GM23248 (cell line): ENCODE data around the gene METTL25B. TPM values are rescaled to one million over a fixed set of nuclear protein-coding genes. Genes with fewer than 3 reads are reported as not detected.
A peak's percentile ranks its signal among the peaks of the same experiment; 100 is the strongest.

Source experiments
- DNase-seq: peaks from one replicate; pipeline ENCODE4 v3.0.0-alpha.2; 2015
- H2AFZ ChIP-seq: fragments of 200-600 bp; sonication (generic); 2 replicates; pipeline ENCODE4 v1.6.1; 2016; ENCODE audit warnings: antibody characterized with exemption
- H3F3A ChIP-seq: fragments of 200-600 bp; sonication (generic); 2 replicates; pipeline ENCODE4 v1.6.1; 2016; ENCODE audit warnings: mild to moderate bottlenecking, antibody characterized with exemption, mixed run types; ENCODE audit not compliant: insufficient read depth
- H3K27ac ChIP-seq: fragments of 200-600 bp; sonication (generic); 2 replicates; pipeline ENCODE4 v1.5.1; 2016; ENCODE audit warnings: mild to moderate bottlenecking
- H3K27me3 ChIP-seq: fragments of 200-600 bp; sonication (generic); replicated peaks from 2 replicates; pipeline ENCODE4 v1.6.1; 2016; ENCODE audit warnings: mild to moderate bottlenecking; ENCODE audit not compliant: insufficient read depth
- H3K36me3 ChIP-seq: fragments of 200-600 bp; sonication (generic); 2 replicates; pipeline ENCODE4 v1.6.1; 2016; ENCODE audit warnings: low read depth, mild to moderate bottlenecking
- H3K4me1 ChIP-seq: fragments of 200-600 bp; sonication (generic); 2 replicates; pipeline ENCODE4 v1.6.1; 2016; ENCODE audit warnings: mild to moderate bottlenecking; ENCODE audit not compliant: insufficient read depth
- H3K4me2 ChIP-seq: fragments of 200-600 bp; sonication (generic); one replicate; pipeline ENCODE4 v1.6.1; 2016; ENCODE audit warnings: mild to moderate bottlenecking; ENCODE audit not compliant: unreplicated experiment
- H3K4me3 ChIP-seq: fragments of 200-600 bp; sonication (generic); 2 replicates; pipeline ENCODE4 v1.5.1; 2016; ENCODE audit warnings: mild to moderate bottlenecking
- H3K79me2 ChIP-seq: fragments of 200-600 bp; sonication (generic); 2 replicates; pipeline ENCODE4 v1.6.1; 2016; ENCODE audit warnings: mild to moderate bottlenecking; ENCODE audit not compliant: insufficient read depth
- H3K9ac ChIP-seq: fragments of 200-600 bp; sonication (generic); 2 replicates; pipeline ENCODE4 v1.6.1; 2016; ENCODE audit warnings: mild to moderate bottlenecking
- H3K9me2 ChIP-seq: fragments of 200-600 bp; sonication (generic); 2 replicates; pipeline ENCODE4 v1.6.1; 2016; ENCODE audit warnings: mixed run types, mild to moderate bottlenecking, moderate library complexity; ENCODE audit not compliant: insufficient read depth
- H3K9me3 ChIP-seq: fragments of 200-600 bp; sonication (generic); one replicate; pipeline ENCODE4 v1.6.1; 2017; ENCODE audit warnings: low read depth
- H4K20me1 ChIP-seq: fragments of 200-600 bp; sonication (generic); 2 replicates; pipeline ENCODE4 v1.6.0; 2016; ENCODE audit not compliant: insufficient read depth
- EZH2 ChIP-seq: fragments of 200-600 bp; sonication (generic); IDR thresholded peaks from 2 replicates; pipeline ENCODE4 v1.6.1; 2018; ENCODE audit warnings: antibody characterized with exemption, mild to moderate bottlenecking; ENCODE audit not compliant: insufficient read depth, poor library complexity, severe bottlenecking
- EZH2phosphoT487 ChIP-seq: fragments of 200-600 bp; sonication (generic); IDR thresholded peaks from 2 replicates; pipeline ENCODE4 v1.6.1; 2018; ENCODE audit warnings: antibody characterized with exemption, moderate library complexity, mild to moderate bottlenecking, low read depth; ENCODE audit not compliant: insufficient read depth
- WGBS, 2 experiments: methylation state at CpG; one replicate each; pipeline ENCODE4 v1.1.6; 2015 to 2017; ENCODE audit warnings: low lambda C conversion rate in 2 of 2, low coverage in 1 of 2; ENCODE audit errors: missing lambda C conversion rate in 2 of 2; 5-methylcytosine and 5-hydroxymethylcytosine counted together
- in situ Hi-C: fragments of 300-500 bp; cut with MboI; formaldehyde crosslinking; loops from 2 replicates; pipeline ENCODE4 v1.15.0; 2020
- polyA plus RNA-seq: library from polyadenylated mRNA; unstranded; fragments of >200 nt; fragmentation: Nextera tagmentation; extraction: Ambion mirVana; gene quantifications from 2 replicates; pipeline ENCODE4 v1.2.1, GENCODE V29; 2016
- total RNA-seq: library from RNA; depleted of rRNA; stranded (reverse); fragments of >200 nt; shearing (Covaris generic); gene quantifications from 2 replicates; pipeline ENCODE4 v1.2.3, GENCODE V29; 2014

The METTL25B gene
- total and polyA plus RNA-seq, 2 experiments from 2014 or later: 4.5 to 7.4 TPM

- Histone ChIP-seq H3K27me3 (no peaks in the 10 kb centered on the region), H2AFZ (no peak overlapping the region), H3K79me2 (no peaks in the 10 kb centered on the region), H3K27ac (no peak overlapping the region), H3K9me2 (no peaks in the 10 kb centered on the region), H3K4me2 (no peak overlapping the region), H3K36me3 (no peaks in the 10 kb centered on the region), H4K20me1 (no peaks in the 10 kb centered on the region), H3K9ac (no peak overlapping the region), H3F3A (no peaks in the 10 kb centered on the region), H3K4me3 (no peak overlapping the region), H3K9me3 (no peaks in the 10 kb centered on the region), H3K4me1 (peaks cover 19% of the 10 kb centered on the region)
- 78 to 85% methylated on average over 8 of the region's 8 CpGs for WGBS, 2 experiments
- TF ChIP-seq EZH2phosphoT487: no peak
- no peak for TF ChIP-seq EZH2
- in situ Hi-C loops: no loop called here
- no peak for DNase-seq
Observed at GRCh38 chr1:156700736-156701531, 27.3 kb upstream of the METTL25B start.

GRCh38 chr1:156703336-156703735 lies 24.9 kb upstream of the METTL25B start:
- in situ Hi-C loops: no loop called here
- Histone ChIP-seq H3K27ac (no peak overlapping the region), H3K79me2 (no peaks in the 10 kb centered on the region), H4K20me1 (no peaks in the 10 kb centered on the region), H3K9me3 (no peaks in the 10 kb centered on the region), H2AFZ (no peak overlapping the region), H3F3A (peaks cover 12% of the 10 kb centered on the region; the same call in 1 of the 2 replicates), H3K4me1 (peaks cover 42% of the 10 kb centered on the region), H3K4me2 (no peak overlapping the region), H3K36me3 (no peaks in the 10 kb centered on the region), H3K9ac (0 out of 2 replicates have a peak overlapping the region, but pooled peaks have one; percentile 78), H3K4me3 (peak overlapping the region; percentile 71), H3K27me3 (no peaks in the 10 kb centered on the region), H3K9me2 (no peaks in the 10 kb centered on the region)
- no peak for TF ChIP-seq EZH2phosphoT487
- TF ChIP-seq EZH2: no peak
- 56 to 61% methylated on average over 4 of the region's 4 CpGs for WGBS, 2 experiments
- DNase-seq: no peak

- peaks cover 46% of the 10 kb centered on the region for H3K4me1 ChIP-seq
- H3K4me2 ChIP-seq: peak overlapping the region; percentile 87
- no peaks in the 10 kb centered on the region for H3K36me3 ChIP-seq
- no peaks in the 10 kb centered on the region for H3K9me3 ChIP-seq
- no peak overlapping the region for H3K27ac ChIP-seq
- peak overlapping the region; percentile 78; the same call in 1 of the 2 replicates for H3K9ac ChIP-seq
- no peak overlapping the region for H2AFZ ChIP-seq
- no peak for TF ChIP-seq EZH2phosphoT487
- TF ChIP-seq EZH2: no peak
- in situ Hi-C loops: no loop called here
- no peaks in the 10 kb centered on the region for H3K27me3 ChIP-seq
- H4K20me1 ChIP-seq: no peaks in the 10 kb centered on the region
- 16 to 28% methylated on average over 4 of the region's 4 CpGs for WGBS, 2 experiments
- no peaks in the 10 kb centered on the region for H3K79me2 ChIP-seq
- no peaks in the 10 kb centered on the region for H3K9me2 ChIP-seq
- H3K4me3 ChIP-seq: peak overlapping the region; percentile 71
- H3F3A ChIP-seq: peaks cover 16% of the 10 kb centered on the region
- peak; percentile 23 for DNase-seq
Observed at GRCh38 chr1:156703741-156704140, 24.5 kb upstream of the METTL25B start.

GRCh38 chr1:156704166-156704711 lies 24.0 kb upstream of the METTL25B start:
- Histone ChIP-seq H3K4me3 (peak overlapping the region; percentile 71), H4K20me1 (no peaks in the 10 kb centered on the region), H3K27ac (no peak overlapping the region), H3K79me2 (no peaks in the 10 kb centered on the region), H3K4me1 (peaks cover 51% of the 10 kb centered on the region), H3F3A (peaks cover 21% of the 10 kb centered on the region), H3K4me2 (peak overlapping the region; percentile 87), H3K9ac (peak overlapping the region; percentile 78), H3K9me2 (no peaks in the 10 kb centered on the region), H2AFZ (no peak overlapping the region; the same call in 1 of the 2 replicates), H3K9me3 (no peaks in the 10 kb centered on the region), H3K36me3 (no peaks in the 10 kb centered on the region), H3K27me3 (no peaks in the 10 kb centered on the region)
- in situ Hi-C loops: no loop called here
- DNase-seq: no peak
- 30 to 41% methylated on average over 10 of the region's 10 CpGs for WGBS, 2 experiments
- TF ChIP-seq EZH2phosphoT487: no peak
